GM23338 (cell line): ENCODE results near the gene RPIA. TPM values are rescaled to one million over a fixed set of nuclear protein-coding genes. Genes with fewer than 3 reads are reported as not detected.

Experiments
- ATAC-seq: fragments of 200-7000 bp; cut with Tn5 transposase; 3 replicates; pipeline ENCODE4 v1.9.1; 2020
- DNase-seq: peaks from one replicate; pipeline ENCODE4 v3.0.0-alpha.2; 2015; ENCODE audit warnings: low spot score
- H2AFZ ChIP-seq: fragments of 200-600 bp; sonication (generic); 2 replicates; pipeline ENCODE4 v1.8.0; 2016; ENCODE audit warnings: antibody characterized with exemption, mild to moderate bottlenecking, moderate library complexity
- H3F3A ChIP-seq: fragments of 200-600 bp; sonication (generic); replicated peaks from 2 replicates; pipeline ENCODE4 v1.8.0; 2017; ENCODE audit warnings: antibody characterized with exemption, mixed run types, low read depth
- H3K27ac ChIP-seq: fragments of 200-600 bp; sonication (generic); 2 replicates; pipeline ENCODE4 v1.6.1; 2016; ENCODE audit warnings: low read depth
- H3K27me3 ChIP-seq: fragments of 200-600 bp; sonication (generic); 2 replicates; pipeline ENCODE4 v1.8.0; 2016; ENCODE audit warnings: mild to moderate bottlenecking, mixed run types, moderate library complexity; ENCODE audit not compliant: insufficient read depth
- H3K36me3 ChIP-seq: fragments of 200-600 bp; sonication (generic); 2 replicates; pipeline ENCODE4 v1.8.0; 2016; ENCODE audit warnings: mild to moderate bottlenecking; ENCODE audit not compliant: insufficient read depth
- H3K4me1 ChIP-seq: fragments of 200-600 bp; sonication (generic); 2 replicates; pipeline ENCODE4 v1.8.0; 2016; ENCODE audit warnings: mild to moderate bottlenecking, moderate library complexity; ENCODE audit not compliant: insufficient read depth
- H3K4me2 ChIP-seq: fragments of 200-600 bp; sonication (generic); 2 replicates; pipeline ENCODE4 v1.7.1; 2017; ENCODE audit warnings: mixed run types
- H3K4me3 ChIP-seq: fragments of 200-600 bp; sonication (generic); 2 replicates; pipeline ENCODE4 v1.6.1; 2016; ENCODE audit warnings: mixed run types
- H3K79me2 ChIP-seq: fragments of 200-600 bp; sonication (generic); replicated peaks from 2 replicates; pipeline ENCODE4 v1.8.0; 2017; ENCODE audit warnings: mild to moderate bottlenecking; ENCODE audit not compliant: insufficient read depth
- H3K9me2 ChIP-seq: fragments of 200-600 bp; sonication (generic); 2 replicates; pipeline ENCODE4 v1.8.0; 2017; ENCODE audit not compliant: insufficient read depth
- H4K20me1 ChIP-seq: fragments of 200-600 bp; sonication (generic); replicated peaks from 2 replicates; pipeline ENCODE4 v1.8.0; 2017; ENCODE audit warnings: mild to moderate bottlenecking; ENCODE audit not compliant: insufficient read depth
- H3K27ac Mint-ChIP-seq: 2 replicates; pipeline ENCODE4 v1.8.0; 2020; ENCODE audit warnings: inconsistent platforms, mild to moderate bottlenecking, moderate library complexity, mixed read lengths
- H3K27me3 Mint-ChIP-seq: 3 replicates; pipeline ENCODE4 v1.8.0; 2022; ENCODE audit warnings: low read depth, mild to moderate bottlenecking, moderate library complexity, mixed read lengths, inconsistent platforms; ENCODE audit not compliant: insufficient read depth, poor library complexity
- H3K36me3 Mint-ChIP-seq: 3 replicates; pipeline ENCODE4 v1.8.0; 2021; ENCODE audit warnings: low read depth, mild to moderate bottlenecking, inconsistent platforms, moderate library complexity, mixed read lengths
- H3K4me1 Mint-ChIP-seq: 3 replicates; pipeline ENCODE4 v1.8.0; 2020; ENCODE audit warnings: mild to moderate bottlenecking, inconsistent platforms, mixed read lengths
- H3K4me3 Mint-ChIP-seq: 3 replicates; pipeline ENCODE4 v1.8.0; 2021; ENCODE audit warnings: moderate library complexity, mild to moderate bottlenecking, inconsistent platforms, mixed read lengths
- H3K9me3 Mint-ChIP-seq: 3 replicates; pipeline ENCODE4 v1.8.0; 2020; ENCODE audit warnings: moderate library complexity, mild to moderate bottlenecking, inconsistent platforms, mixed read lengths
- ETS1 ChIP-seq: IDR thresholded peaks from 2 replicates; pipeline ENCODE4 v1.6.1; 2016; ENCODE audit warnings: antibody characterized with exemption
- EZH2phosphoT487 ChIP-seq: fragments of 200-600 bp; sonication (generic); IDR thresholded peaks from one replicate; pipeline ENCODE4 v1.8.1; 2018; ENCODE audit warnings: antibody characterized with exemption; ENCODE audit not compliant: unreplicated experiment
- JUNB ChIP-seq: IDR thresholded peaks from one replicate; pipeline ENCODE4 v1.6.1; 2016; ENCODE audit warnings: antibody characterized with exemption; ENCODE audit not compliant: unreplicated experiment
- polyA plus RNA-seq: library from polyadenylated mRNA; unstranded; fragments of >200 nt; fragmentation: Nextera tagmentation; extraction: Ambion mirVana; gene quantifications from 2 replicates; pipeline ENCODE4 v1.2.1, GENCODE V29; 2016
- total RNA-seq: library from RNA; depleted of rRNA; stranded (reverse); fragments of >200 nt; shearing (Covaris generic); gene quantifications from 2 replicates; pipeline ENCODE4 v1.2.3, GENCODE V29; 2014
- TF ChIP-seq, protein P1 (sequence below): fragments of 250-450 bp; sonication (Bioruptor Pico); IDR thresholded peaks from 2 replicates; pipeline ENCODE4 v1.5.0; 2020; ENCODE audit warnings: mild to moderate bottlenecking, moderate library complexity

RPIA gene
- total and polyA plus RNA-seq, 2 experiments from 2014 or later, result 18.8 to 22.5 TPM

- Mint-ChIP-seq H3K9me3 (peaks cover 5% of the 10 kb centered on the region; the same call in 2 of the 3 replicates), H3K36me3 (peaks cover 33% of the 10 kb centered on the region), H3K4me1 (peaks cover 35% of the 10 kb centered on the region), H3K27me3 (peaks cover 1% of the 10 kb centered on the region), H3K27ac (no peak overlapping the region), H3K4me3 (no peak overlapping the region)
- Histone ChIP-seq H3K27me3 (no peaks in the 10 kb centered on the region), H4K20me1 (peaks cover 4% of the 10 kb centered on the region), H2AFZ (no peak overlapping the region), H3K9me2 (peaks cover 11% of the 10 kb centered on the region), H3K4me1 (peaks cover 32% of the 10 kb centered on the region), H3K4me2 (peak overlapping the region; percentile 49), H3K4me3 (no peak overlapping the region), H3K36me3 (peaks cover 9% of the 10 kb centered on the region; the same call in 1 of the 2 replicates), H3K27ac (no peak overlapping the region), H3K79me2 (peaks cover 67% of the 10 kb centered on the region), H3F3A (no peaks in the 10 kb centered on the region)
- no peak for TF ChIP-seq EZH2phosphoT487
- no peak for TF ChIP-seq ETS1
- no peak for TF ChIP-seq JUNB
- no peak for DNase-seq
- ATAC-seq, result no peak
These were observed 6.5 kb downstream of the RPIA start for GRCh38 chr2:88698027-88698413.

DNA sequence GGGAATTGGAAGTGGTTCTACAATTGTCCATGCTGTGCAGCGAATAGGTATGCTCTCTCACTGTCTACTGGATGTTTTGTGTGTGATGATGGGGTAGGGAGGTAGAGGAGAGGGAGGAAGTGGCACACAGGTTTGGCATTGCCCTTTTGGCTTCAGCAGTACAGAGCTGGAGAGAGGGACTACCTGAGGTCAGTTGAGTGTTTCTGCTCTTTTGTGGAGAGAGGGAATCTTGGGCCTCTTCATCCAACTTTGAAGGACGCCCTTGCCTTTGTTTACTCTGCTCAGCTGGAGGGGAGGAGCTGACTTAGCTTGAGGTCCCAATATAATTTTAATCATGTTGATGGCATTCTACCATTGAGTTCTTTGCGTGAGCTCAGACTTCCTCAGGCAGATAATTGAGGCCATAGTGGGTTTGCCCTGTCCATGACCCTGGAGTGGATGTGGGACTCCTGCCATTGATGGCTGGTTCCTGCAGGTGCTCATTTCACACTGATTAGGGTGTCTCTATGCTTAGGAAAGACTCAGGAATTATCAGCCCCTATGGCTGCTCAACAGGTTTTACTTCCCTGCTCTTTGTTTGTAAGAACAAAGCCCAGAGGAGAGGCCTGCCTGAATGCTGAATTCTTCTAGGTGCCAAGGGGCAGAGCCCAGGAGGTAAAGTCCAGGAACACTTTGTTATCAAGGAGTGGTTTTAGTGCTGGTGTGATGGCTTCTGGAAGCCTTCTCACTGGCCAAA lies 7.2 kb downstream of the RPIA start:
- peak overlapping the region; percentile 12; the same call in 1 of the 3 replicates for H3K4me3 Mint-ChIP-seq
- peaks cover 33% of the 10 kb centered on the region for H3K4me1 Mint-ChIP-seq
- Histone ChIP-seq H4K20me1 (peaks cover 4% of the 10 kb centered on the region), H2AFZ (no peak overlapping the region), H3K27me3 (no peaks in the 10 kb centered on the region), H3F3A (no peaks in the 10 kb centered on the region), H3K36me3 (peaks cover 10% of the 10 kb centered on the region), H3K79me2 (peaks cover 60% of the 10 kb centered on the region), H3K4me2 (peak overlapping the region; percentile 49), H3K9me2 (peaks cover 5% of the 10 kb centered on the region), H3K27ac (no peak overlapping the region), H3K4me3 (no peak overlapping the region), H3K4me1 (peaks cover 32% of the 10 kb centered on the region)
- peak; percentile 91 for ATAC-seq
- H3K36me3 Mint-ChIP-seq, result peaks cover 39% of the 10 kb centered on the region
- H3K27ac Mint-ChIP-seq, result peak overlapping the region; percentile 52; the same call in 1 of the 2 replicates
- peak; percentile 38 for DNase-seq
- TF ChIP-seq, protein P1, sequence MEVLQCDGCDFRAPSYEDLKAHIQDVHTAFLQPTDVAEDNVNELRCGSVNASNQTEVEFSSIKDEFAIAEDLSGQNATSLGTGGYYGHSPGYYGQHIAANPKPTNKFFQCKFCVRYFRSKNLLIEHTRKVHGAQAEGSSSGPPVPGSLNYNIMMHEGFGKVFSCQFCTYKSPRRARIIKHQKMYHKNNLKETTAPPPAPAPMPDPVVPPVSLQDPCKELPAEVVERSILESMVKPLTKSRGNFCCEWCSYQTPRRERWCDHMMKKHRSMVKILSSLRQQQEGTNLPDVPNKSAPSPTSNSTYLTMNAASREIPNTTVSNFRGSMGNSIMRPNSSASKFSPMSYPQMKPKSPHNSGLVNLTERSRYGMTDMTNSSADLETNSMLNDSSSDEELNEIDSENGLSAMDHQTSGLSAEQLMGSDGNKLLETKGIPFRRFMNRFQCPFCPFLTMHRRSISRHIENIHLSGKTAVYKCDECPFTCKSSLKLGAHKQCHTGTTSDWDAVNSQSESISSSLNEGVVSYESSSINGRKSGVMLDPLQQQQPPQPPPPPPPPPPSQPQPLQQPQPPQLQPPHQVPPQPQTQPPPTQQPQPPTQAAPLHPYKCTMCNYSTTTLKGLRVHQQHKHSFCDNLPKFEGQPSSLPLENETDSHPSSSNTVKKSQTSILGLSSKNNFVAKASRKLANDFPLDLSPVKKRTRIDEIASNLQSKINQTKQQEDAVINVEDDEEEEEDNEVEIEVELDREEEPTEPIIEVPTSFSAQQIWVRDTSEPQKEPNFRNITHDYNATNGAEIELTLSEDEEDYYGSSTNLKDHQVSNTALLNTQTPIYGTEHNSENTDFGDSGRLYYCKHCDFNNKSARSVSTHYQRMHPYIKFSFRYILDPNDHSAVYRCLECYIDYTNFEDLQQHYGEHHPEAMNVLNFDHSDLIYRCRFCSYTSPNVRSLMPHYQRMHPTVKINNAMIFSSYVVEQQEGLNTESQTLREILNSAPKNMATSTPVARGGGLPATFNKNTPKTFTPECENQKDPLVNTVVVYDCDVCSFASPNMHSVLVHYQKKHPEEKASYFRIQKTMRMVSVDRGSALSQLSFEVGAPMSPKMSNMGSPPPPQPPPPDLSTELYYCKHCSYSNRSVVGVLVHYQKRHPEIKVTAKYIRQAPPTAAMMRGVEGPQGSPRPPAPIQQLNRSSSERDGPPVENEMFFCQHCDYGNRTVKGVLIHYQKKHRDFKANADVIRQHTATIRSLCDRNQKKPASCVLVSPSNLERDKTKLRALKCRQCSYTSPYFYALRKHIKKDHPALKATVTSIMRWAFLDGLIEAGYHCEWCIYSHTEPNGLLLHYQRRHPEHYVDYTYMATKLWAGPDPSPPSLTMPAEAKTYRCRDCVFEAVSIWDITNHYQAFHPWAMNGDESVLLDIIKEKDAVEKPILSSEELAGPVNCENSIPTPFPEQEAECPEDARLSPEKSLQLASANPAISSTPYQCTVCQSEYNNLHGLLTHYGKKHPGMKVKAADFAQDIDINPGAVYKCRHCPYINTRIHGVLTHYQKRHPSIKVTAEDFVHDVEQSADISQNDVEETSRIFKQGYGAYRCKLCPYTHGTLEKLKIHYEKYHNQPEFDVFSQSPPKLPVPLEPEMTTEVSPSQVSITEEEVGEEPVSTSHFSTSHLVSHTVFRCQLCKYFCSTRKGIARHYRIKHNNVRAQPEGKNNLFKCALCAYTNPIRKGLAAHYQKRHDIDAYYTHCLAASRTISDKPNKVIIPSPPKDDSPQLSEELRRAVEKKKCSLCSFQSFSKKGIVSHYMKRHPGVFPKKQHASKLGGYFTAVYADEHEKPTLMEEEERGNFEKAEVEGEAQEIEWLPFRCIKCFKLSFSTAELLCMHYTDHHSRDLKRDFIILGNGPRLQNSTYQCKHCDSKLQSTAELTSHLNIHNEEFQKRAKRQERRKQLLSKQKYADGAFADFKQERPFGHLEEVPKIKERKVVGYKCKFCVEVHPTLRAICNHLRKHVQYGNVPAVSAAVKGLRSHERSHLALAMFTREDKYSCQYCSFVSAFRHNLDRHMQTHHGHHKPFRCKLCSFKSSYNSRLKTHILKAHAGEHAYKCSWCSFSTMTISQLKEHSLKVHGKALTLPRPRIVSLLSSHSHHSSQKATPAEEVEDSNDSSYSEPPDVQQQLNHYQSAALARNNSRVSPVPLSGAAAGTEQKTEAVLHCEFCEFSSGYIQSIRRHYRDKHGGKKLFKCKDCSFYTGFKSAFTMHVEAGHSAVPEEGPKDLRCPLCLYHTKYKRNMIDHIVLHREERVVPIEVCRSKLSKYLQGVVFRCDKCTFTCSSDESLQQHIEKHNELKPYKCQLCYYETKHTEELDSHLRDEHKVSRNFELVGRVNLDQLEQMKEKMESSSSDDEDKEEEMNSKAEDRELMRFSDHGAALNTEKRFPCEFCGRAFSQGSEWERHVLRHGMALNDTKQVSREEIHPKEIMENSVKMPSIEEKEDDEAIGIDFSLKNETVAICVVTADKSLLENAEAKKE, result 0 out of 2 replicates have a peak, but pooled peaks have one; percentile 31
- TF ChIP-seq ETS1, result no peak
- peaks cover 1% of the 10 kb centered on the region for H3K27me3 Mint-ChIP-seq
- peaks cover 6% of the 10 kb centered on the region; the same call in 2 of the 3 replicates for H3K9me3 Mint-ChIP-seq
